Measurements from ENCODE around the gene FPR1.

The FPR1 gene

DNA sequence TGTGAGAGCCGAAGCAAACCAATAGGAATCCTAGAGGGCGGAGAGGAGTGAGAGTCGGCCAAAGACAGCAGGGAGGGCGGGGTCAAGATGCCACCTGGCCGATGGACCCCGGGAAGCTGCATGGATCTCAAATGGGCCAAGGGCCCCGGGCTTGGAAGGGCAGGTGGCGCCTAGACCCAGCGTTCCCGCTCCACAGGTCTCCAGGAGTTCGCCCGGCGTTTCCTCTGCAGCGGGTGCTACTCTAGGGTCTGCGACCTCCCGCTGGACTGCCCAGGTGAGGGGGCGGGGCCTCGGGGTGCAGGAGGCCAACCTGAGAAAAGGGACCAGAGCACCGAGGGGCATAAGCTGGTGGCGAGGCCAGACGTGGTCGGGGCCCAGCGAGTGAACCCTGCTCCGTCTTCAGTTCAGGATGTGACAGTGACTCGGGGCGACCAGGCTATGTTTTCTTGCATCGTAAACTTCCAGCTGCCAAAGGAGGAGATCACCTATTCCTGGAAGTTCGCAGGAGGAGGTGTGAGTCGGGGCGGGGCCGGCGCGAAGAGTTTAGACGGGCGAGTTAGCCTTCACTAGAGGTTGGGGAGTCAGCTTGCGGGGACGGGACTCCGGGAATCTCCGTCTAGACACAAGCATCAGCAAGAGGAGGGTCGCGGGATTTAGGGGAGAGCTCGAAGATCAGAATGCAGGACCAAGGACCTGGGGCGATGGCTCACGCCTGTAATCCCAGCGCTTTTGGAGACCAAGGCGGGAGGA is 48.7 kb downstream of the FPR1 start:
- H3K9ac ChIP-seq (ENCODE audit: low read length) = peak overlapping the region; percentile 100
- no peaks in the 10 kb centered on the region for H3K9me3 ChIP-seq (ENCODE audit: control insufficient read depth, low read length)
- H3K27me3 ChIP-seq (replicated peaks; ENCODE audit: control insufficient read depth, insufficient read depth, low read length) = no peaks in the 10 kb centered on the region
- H3K4me3 ChIP-seq (ENCODE audit: low read length) = peak overlapping the region; percentile 96
- peaks cover 23% of the 10 kb centered on the region for H3K4me1 ChIP-seq (ENCODE audit: control insufficient read depth, insufficient read depth, low read length)
- DNase-seq (ENCODE audit: low read depth) = no peak
- peaks cover 60% of the 10 kb centered on the region for H3K36me3 ChIP-seq (ENCODE audit: control insufficient read depth, insufficient read depth, low read length, severe bottlenecking)

- Histone ChIP-seq H3K9me3 (ENCODE audit: control insufficient read depth, low read length) (no peaks in the 10 kb centered on the region), H3K4me1 (ENCODE audit: control insufficient read depth, insufficient read depth, low read length) (peaks cover 23% of the 10 kb centered on the region), H3K9ac (ENCODE audit: low read length) (no peak overlapping the region), H3K27me3 (replicated peaks; ENCODE audit: control insufficient read depth, insufficient read depth, low read length) (no peaks in the 10 kb centered on the region), H3K36me3 (ENCODE audit: control insufficient read depth, insufficient read depth, low read length, severe bottlenecking) (peaks cover 62% of the 10 kb centered on the region), H3K4me3 (ENCODE audit: low read length) (no peak overlapping the region)
- DNase-seq (ENCODE audit: low read depth) = peak; percentile 58
Observed at GRCh38 chr19:51702103-51702824, 49.4 kb downstream of the FPR1 start.

DNA sequence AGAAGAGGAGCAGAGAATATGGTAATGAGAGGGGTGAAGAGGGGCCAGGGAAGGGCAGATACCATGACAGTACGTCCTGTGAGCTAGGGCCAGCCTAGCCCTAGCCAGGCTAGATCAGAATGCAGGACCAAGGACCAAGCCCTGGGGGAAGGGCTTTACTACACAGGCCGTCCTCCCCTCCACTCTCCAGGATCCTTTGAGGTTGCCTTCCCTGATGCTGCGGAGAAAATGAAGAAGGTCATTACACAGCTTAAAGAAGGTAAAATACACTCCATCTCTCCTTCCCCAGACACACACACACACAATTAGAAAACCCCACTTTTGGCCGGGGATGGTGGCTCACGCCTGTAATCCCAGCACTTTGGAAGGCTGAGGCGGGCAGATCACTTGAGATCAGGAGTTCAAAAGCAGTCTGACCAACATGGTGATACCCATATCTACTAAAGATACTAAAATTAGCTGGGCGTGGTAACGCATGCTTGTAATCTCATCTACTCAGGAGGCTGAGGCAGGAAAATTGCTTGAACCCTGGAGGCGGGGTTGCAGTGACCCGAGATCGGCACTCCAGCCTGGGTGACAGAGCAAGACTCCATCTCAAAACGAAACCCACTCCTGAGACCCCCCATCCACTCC is 50.1 kb downstream of the FPR1 start:
- peaks cover 23% of the 10 kb centered on the region for H3K4me1 ChIP-seq (ENCODE audit: control insufficient read depth, insufficient read depth, low read length)
- H3K27me3 ChIP-seq (replicated peaks; ENCODE audit: control insufficient read depth, insufficient read depth, low read length) = no peaks in the 10 kb centered on the region
- H3K4me3 ChIP-seq (ENCODE audit: low read length) = no peak overlapping the region
- H3K9me3 ChIP-seq (ENCODE audit: control insufficient read depth, low read length) = no peaks in the 10 kb centered on the region
- no peak for DNase-seq (ENCODE audit: low read depth)
- no peak overlapping the region for H3K9ac ChIP-seq (ENCODE audit: low read length)
- peaks cover 62% of the 10 kb centered on the region for H3K36me3 ChIP-seq (ENCODE audit: control insufficient read depth, insufficient read depth, low read length, severe bottlenecking)

DNA sequence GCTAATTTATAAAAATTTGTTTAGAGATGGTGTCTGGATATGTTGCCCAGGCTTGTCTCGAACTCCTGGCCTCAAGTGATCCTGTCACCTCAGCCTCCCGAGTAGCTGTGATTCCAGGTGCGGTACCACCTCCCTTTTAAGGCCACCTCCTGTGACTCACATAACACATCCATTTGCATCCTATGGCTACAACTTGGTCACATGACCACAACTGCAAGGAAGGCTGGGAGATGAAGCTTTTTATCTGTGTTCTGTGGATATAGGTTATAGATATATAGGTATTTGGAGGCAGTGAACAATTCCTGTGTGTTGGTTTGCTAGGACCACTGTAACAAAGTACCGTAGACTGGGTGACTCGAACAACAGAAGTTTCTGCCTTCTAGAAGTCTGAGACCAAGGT is 52.5 kb downstream of the FPR1 start:
- H3K36me3 ChIP-seq (ENCODE audit: control insufficient read depth, insufficient read depth, low read length, severe bottlenecking) = peaks cover 70% of the 10 kb centered on the region
- no peak overlapping the region for H3K9ac ChIP-seq (ENCODE audit: low read length)

GRCh38 chr19:51698296-51698695 is 53.4 kb downstream of the FPR1 start:
- no peak for DNase-seq (ENCODE audit: low read depth)
- Histone ChIP-seq H3K9ac (ENCODE audit: low read length) (no peak overlapping the region), H3K9me3 (ENCODE audit: control insufficient read depth, low read length) (no peaks in the 10 kb centered on the region), H3K27me3 (replicated peaks; ENCODE audit: control insufficient read depth, insufficient read depth, low read length) (no peaks in the 10 kb centered on the region), H3K4me1 (ENCODE audit: control insufficient read depth, insufficient read depth, low read length) (peaks cover 6% of the 10 kb centered on the region), H3K36me3 (ENCODE audit: control insufficient read depth, insufficient read depth, low read length, severe bottlenecking) (peaks cover 73% of the 10 kb centered on the region), H3K4me3 (ENCODE audit: low read length) (no peak overlapping the region)

More for the DNA sequence above, 52.5 kb downstream of the FPR1 start:
- Histone ChIP-seq H3K9me3 (ENCODE audit: control insufficient read depth, low read length) (no peaks in the 10 kb centered on the region), H3K4me1 (ENCODE audit: control insufficient read depth, insufficient read depth, low read length) (peaks cover 9% of the 10 kb centered on the region), H3K27me3 (replicated peaks; ENCODE audit: control insufficient read depth, insufficient read depth, low read length) (no peaks in the 10 kb centered on the region), H3K4me3 (ENCODE audit: low read length) (no peak overlapping the region)
- DNase-seq (ENCODE audit: low read depth) = no peak

GRCh38 chr19:51697169-51697776 is 54.4 kb downstream of the FPR1 start:
- H3K36me3 ChIP-seq (ENCODE audit: control insufficient read depth, insufficient read depth, low read length, severe bottlenecking) = peaks cover 77% of the 10 kb centered on the region
- no peaks in the 10 kb centered on the region for H3K9me3 ChIP-seq (ENCODE audit: control insufficient read depth, low read length)
- H3K4me1 ChIP-seq (ENCODE audit: control insufficient read depth, insufficient read depth, low read length) = peaks cover 1% of the 10 kb centered on the region
- no peaks in the 10 kb centered on the region for H3K27me3 ChIP-seq (replicated peaks; ENCODE audit: control insufficient read depth, insufficient read depth, low read length)
- DNase-seq (ENCODE audit: low read depth) = no peak
- H3K4me3 ChIP-seq (ENCODE audit: low read length) = no peak overlapping the region
- H3K9ac ChIP-seq (ENCODE audit: low read length) = no peak overlapping the region

- H3K4me3 ChIP-seq (ENCODE audit: low read length) = no peak overlapping the region
- peaks cover 7% of the 10 kb centered on the region for H3K4me1 ChIP-seq (ENCODE audit: control insufficient read depth, insufficient read depth, low read length)
- H3K9ac ChIP-seq (ENCODE audit: low read length) = no peak overlapping the region
- H3K27me3 ChIP-seq (replicated peaks; ENCODE audit: control insufficient read depth, insufficient read depth, low read length) = no peaks in the 10 kb centered on the region
- H3K36me3 ChIP-seq (ENCODE audit: control insufficient read depth, insufficient read depth, low read length, severe bottlenecking) = peaks cover 73% of the 10 kb centered on the region
- no peak for DNase-seq (ENCODE audit: low read depth)
- H3K9me3 ChIP-seq (ENCODE audit: control insufficient read depth, low read length) = no peaks in the 10 kb centered on the region
Observed at GRCh38 chr19:51696606-51697005, 55.1 kb downstream of the FPR1 start.
